ENCODE results near the gene UBAC2.

GRCh38 chr13:99299920-99300341 lies 99.3 kb downstream of the UBAC2 start:
- TF ChIP-seq CTCF (IDR thresholded peaks at IDR 0.05): no peak
- TF ChIP-seq POLR2A (IDR thresholded peaks at IDR 0.05): no peak
